ENCODE results near the gene C17orf75.
"Not testable (repeated sequence)": the region's sequence is repeated elsewhere in the genome, so short reads cannot be mapped to it uniquely, and the experiment has no call there.

The C17orf75 gene

GRCh38 chr17:32341857-32342602 is at the start of gene C17orf75:
Gene C17orf75 (minus strand): TSS chr17:32342173. CDS start chr17:32342139, 34 bp downstream.
- H3K27ac ChIP-seq (ENCODE audit: low read depth, low read length, poor library complexity, severe bottlenecking): peak within 1 kb of the TSS; percentile 49
- no peaks in the 10 kb centered on the region for H3F3A ChIP-seq (ENCODE audit: insufficient read depth, low read length)
- peaks cover 23% of the 10 kb centered on the region for H3K36me3 ChIP-seq (ENCODE audit: insufficient read depth, low read length)
- no peaks in the 10 kb centered on the region for H4K20me1 ChIP-seq (ENCODE audit: insufficient read depth, low read length)
- H3K9me2 ChIP-seq (ENCODE audit: low read depth, low read length): no peaks in the 10 kb centered on the region
- no peaks in the 10 kb centered on the region for H3K9me3 ChIP-seq (ENCODE audit: low read length)
- peak within 1 kb of the TSS; percentile 80 for H3K4me2 ChIP-seq (ENCODE audit: low read length)
- peak within 1 kb of the TSS; percentile 67 for H3K4me3 ChIP-seq (ENCODE audit: low read depth, low read length, poor library complexity, severe bottlenecking)
- H3K79me2 ChIP-seq (ENCODE audit: insufficient read depth, low read length): no peaks in the 10 kb centered on the region
- no peak for TF ChIP-seq CTCF (IDR thresholded peaks at IDR 0.05; ENCODE audit: low read length)
- TF ChIP-seq EZH2 (IDR thresholded peaks at IDR 0.05; ENCODE audit: borderline replicate concordance, low read length): no peak
- H3K9ac ChIP-seq (ENCODE audit: low read length): peak within 1 kb of the TSS; percentile 72
- H3K27me3 ChIP-seq (ENCODE audit: insufficient read depth, low read length): no peaks in the 10 kb centered on the region
- H3K4me1 ChIP-seq (ENCODE audit: insufficient read depth, low read length, severe bottlenecking): peaks cover 16% of the 10 kb centered on the region
- H2AFZ ChIP-seq (ENCODE audit: low read length): peak within 1 kb of the TSS; percentile 99

- H3K27ac ChIP-seq (ENCODE audit: low read depth, low read length, poor library complexity, severe bottlenecking): no peak overlapping the region
- no peak overlapping the region for H3K4me3 ChIP-seq (ENCODE audit: low read depth, low read length, poor library complexity, severe bottlenecking)
- H3K27me3 ChIP-seq (ENCODE audit: insufficient read depth, low read length): no peaks in the 10 kb centered on the region
- no peaks in the 10 kb centered on the region for H3F3A ChIP-seq (ENCODE audit: insufficient read depth, low read length)
- H3K4me2 ChIP-seq (ENCODE audit: low read length): no peak overlapping the region
- H3K9me2 ChIP-seq (ENCODE audit: low read depth, low read length): no peaks in the 10 kb centered on the region
- H3K79me2 ChIP-seq (ENCODE audit: insufficient read depth, low read length): no peaks in the 10 kb centered on the region
- no peaks in the 10 kb centered on the region for H3K9me3 ChIP-seq (ENCODE audit: low read length)
- TF ChIP-seq CTCF (IDR thresholded peaks at IDR 0.05; ENCODE audit: low read length) (no peak), EZH2 (IDR thresholded peaks at IDR 0.05; ENCODE audit: borderline replicate concordance, low read length) (no peak)
- no peaks in the 10 kb centered on the region for H4K20me1 ChIP-seq (ENCODE audit: insufficient read depth, low read length)
- no peaks in the 10 kb centered on the region for H3K36me3 ChIP-seq (ENCODE audit: insufficient read depth, low read length)
- no peak overlapping the region for H2AFZ ChIP-seq (ENCODE audit: low read length)
- H3K4me1 ChIP-seq (ENCODE audit: insufficient read depth, low read length, severe bottlenecking): no peaks in the 10 kb centered on the region
- no peak overlapping the region for H3K9ac ChIP-seq (ENCODE audit: low read length)
Measured at GRCh38 chr17:32388613-32389459, 46.9 kb upstream of the C17orf75 start.

- not testable (repeated sequence) for H3K36me3 ChIP-seq (ENCODE audit: insufficient read depth, low read length); H3K27me3 ChIP-seq (ENCODE audit: insufficient read depth, low read length); H3K9me2 ChIP-seq (ENCODE audit: low read depth, low read length); H3K79me2 ChIP-seq (ENCODE audit: insufficient read depth, low read length); H2AFZ ChIP-seq (ENCODE audit: low read length); H3F3A ChIP-seq (ENCODE audit: insufficient read depth, low read length); H3K9me3 ChIP-seq (ENCODE audit: low read length); H4K20me1 ChIP-seq (ENCODE audit: insufficient read depth, low read length); H3K4me1 ChIP-seq (ENCODE audit: insufficient read depth, low read length, severe bottlenecking); H3K27ac ChIP-seq (ENCODE audit: low read depth, low read length, poor library complexity, severe bottlenecking); H3K9ac ChIP-seq (ENCODE audit: low read length); H3K4me2 ChIP-seq (ENCODE audit: low read length); H3K4me3 ChIP-seq (ENCODE audit: low read depth, low read length, poor library complexity, severe bottlenecking)
Measured at GRCh38 chr17:32388128-32388527, 46.2 kb upstream of the C17orf75 start.
